Measurements from ENCODE around the gene KCNJ12.

- TF ChIP-seq POLR2AphosphoS5 (IDR thresholded peaks at IDR 0.05) (no peak), POLR2A (IDR thresholded peaks at IDR 0.05) (no peak)
Observed at GRCh38 chr17:21394265-21394664, 18.1 kb downstream of the KCNJ12 start.

All from transverse colon (tissue), 3 donors.